Measurements from ENCODE around the gene SPEN. TPM values are rescaled to one million over a fixed set of nuclear protein-coding genes. Genes with fewer than 3 reads are reported as not detected.
"Not testable (repeated sequence)": the region's sequence is repeated elsewhere in the genome, so short reads cannot be mapped to it uniquely, and the experiment has no call there.

The SPEN gene
- total RNA-seq, 1 donor from 2014 or later: 19.2 TPM

DNA sequence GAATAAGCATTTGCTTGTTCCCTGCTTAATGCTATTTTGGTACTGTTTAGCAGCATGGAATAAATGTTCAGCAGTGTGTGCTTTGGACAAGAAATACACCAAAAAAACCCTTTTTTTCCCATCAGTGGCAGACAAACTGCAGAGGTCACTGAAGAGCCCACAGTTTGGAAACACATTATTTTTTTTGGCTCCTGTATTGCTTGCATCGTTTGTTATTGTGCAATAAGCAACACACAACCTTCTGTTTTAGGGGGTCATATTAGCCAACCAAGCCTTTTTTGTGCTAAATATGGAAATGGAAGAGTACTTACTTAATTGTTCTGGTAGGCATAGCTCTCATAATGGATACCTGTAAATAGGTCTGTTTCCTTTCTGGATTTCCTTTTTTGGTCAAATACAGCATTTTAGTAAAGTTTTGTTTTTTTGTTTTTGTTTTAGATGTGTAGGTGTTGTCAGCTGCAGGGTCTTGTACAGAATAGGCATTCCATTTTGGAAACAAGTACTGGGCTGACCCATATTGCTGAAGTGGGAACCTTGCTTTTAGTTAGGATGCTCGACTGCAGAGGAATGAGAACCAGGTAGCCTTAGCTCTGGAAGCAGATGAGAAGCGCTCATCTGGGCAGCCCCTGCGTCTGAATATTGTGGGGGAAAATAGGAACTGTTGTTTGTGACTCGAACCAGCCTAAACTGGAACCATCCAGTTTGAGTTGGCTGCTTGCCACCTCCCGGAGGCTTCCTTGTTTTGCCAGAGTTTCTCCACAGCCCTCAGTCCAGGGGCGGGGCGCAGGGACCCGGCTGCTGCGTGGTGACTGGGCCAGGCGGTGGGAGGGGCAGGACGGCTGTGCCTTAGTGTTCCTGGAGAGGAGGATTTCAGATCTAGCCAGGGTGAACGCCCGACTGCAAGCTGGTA is 38.4 kb downstream of the SPEN start:
- FAIRE-seq: no peak

DNA sequence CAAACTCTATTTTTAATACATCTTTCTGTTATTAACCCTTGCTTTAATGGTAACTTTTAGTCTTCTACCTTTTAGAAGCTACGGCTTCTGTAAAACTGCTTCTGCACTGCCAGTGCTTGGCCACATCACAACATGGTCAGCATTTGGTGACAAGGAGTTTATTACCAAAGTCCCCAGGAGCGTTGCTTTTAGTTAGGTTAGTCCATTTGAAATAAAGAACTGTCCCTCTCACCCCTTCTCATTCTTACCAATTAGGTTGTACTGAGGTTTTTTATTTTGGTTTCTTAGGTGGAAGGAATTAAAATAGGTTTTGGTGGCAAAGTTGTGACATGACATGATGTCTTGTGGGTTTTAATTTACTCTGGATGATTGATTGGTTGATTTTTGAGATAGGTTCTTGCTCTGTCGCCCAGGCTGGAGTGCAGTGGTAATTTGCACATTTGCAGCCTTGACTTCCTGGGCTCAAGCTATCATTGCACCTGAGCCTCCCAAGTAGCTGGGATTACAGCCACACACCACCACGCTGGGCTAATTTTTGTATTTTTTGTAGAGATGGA is 39.2 kb downstream of the SPEN start:
- peaks cover 2% of the 10 kb centered on the region for H3K36me3 ChIP-seq (ENCODE audit: control insufficient read depth, insufficient read depth, low read length)
- TF ChIP-seq CTCF (IDR thresholded peaks at IDR 0.05; ENCODE audit: insufficient read depth, low read length, severe bottlenecking): no peak
- peak overlapping the region; percentile 26 for H3K4me3 ChIP-seq (ENCODE audit: low read depth, low read length)
- H3K27me3 ChIP-seq (ENCODE audit: control insufficient read depth, insufficient read depth, low read length): no peaks in the 10 kb centered on the region
- FAIRE-seq: no peak
- no peak for DNase-seq (ENCODE audit: low read depth)

More for the DNA sequence above, 38.4 kb downstream of the SPEN start:
- peak; percentile 81 for DNase-seq (ENCODE audit: low read depth)
- H3K36me3 ChIP-seq (ENCODE audit: control insufficient read depth, insufficient read depth, low read length): peaks cover 2% of the 10 kb centered on the region
- no peaks in the 10 kb centered on the region for H3K27me3 ChIP-seq (ENCODE audit: control insufficient read depth, insufficient read depth, low read length)
- H3K4me3 ChIP-seq (ENCODE audit: low read depth, low read length): peak overlapping the region; percentile 26
- TF ChIP-seq CTCF (IDR thresholded peaks at IDR 0.05; ENCODE audit: insufficient read depth, low read length, severe bottlenecking): no peak

DNA sequence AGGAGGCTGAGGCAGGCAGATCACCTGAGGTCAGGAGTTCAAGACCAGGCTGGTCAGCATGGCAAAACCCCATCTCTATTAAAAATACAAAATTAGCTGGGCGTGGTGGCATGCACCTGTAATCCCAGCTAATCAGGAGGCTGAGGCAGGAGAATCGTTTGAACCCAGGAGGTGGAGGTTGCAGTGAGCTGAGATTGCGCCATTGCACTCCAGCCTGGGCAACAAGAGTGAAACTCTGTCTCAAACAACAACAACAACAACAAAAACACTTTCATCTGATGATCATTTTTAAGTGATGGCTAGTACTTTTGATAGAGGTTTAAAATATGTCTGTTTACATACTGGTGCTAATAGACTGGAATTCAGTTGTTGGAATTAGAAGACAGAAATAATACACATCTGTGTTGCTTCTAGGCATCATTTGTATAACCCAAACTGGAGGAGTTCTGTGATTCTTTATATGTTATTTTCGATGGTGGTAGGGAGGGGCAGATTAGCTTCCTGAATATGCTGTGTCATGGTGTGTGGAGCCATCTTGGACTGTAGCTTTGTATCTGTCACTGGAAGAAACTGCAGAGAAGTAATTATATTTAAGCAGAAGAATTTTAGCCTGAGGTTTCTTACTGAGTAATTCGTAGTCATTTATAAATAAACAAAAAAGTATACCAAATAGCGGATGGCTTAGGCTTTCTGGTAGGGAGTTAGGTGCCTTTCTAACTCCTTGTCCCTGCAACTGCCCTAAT is 45.5 kb downstream of the SPEN start:
- not testable (repeated sequence) for FAIRE-seq; H3K36me3 ChIP-seq (ENCODE audit: control insufficient read depth, insufficient read depth, low read length); H3K4me3 ChIP-seq (ENCODE audit: low read depth, low read length); H3K27me3 ChIP-seq (ENCODE audit: control insufficient read depth, insufficient read depth, low read length)
- DNase-seq (ENCODE audit: low read depth): peak; percentile 34

DNA sequence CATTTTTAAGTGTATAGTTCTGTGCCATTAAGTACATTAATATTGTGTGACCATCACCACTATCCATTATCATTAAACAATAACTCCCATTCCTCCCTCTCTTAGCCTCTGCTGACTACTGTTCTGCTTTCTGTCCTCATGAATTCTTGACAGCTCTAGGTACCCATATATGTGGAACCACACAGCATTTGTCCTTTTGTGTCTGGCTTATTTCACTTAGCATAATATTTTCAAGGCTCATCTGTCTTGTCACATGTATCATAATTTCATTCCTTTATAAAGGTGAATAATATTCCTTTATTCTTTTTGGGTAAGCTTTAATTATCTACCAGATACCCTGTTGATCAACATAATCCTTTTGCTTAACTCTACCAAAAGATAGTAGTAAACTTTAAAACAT is 47.7 kb downstream of the SPEN start:
- DNase-seq (ENCODE audit: low read depth) (no peak), FAIRE-seq (no peak)
- Histone ChIP-seq H3K27me3 (ENCODE audit: control insufficient read depth, insufficient read depth, low read length) (no peaks in the 10 kb centered on the region), H3K36me3 (ENCODE audit: control insufficient read depth, insufficient read depth, low read length) (no peaks in the 10 kb centered on the region), H3K4me3 (ENCODE audit: low read depth, low read length) (no peak overlapping the region)
- TF ChIP-seq CTCF (IDR thresholded peaks at IDR 0.05; ENCODE audit: insufficient read depth, low read length, severe bottlenecking): no peak

DNA sequence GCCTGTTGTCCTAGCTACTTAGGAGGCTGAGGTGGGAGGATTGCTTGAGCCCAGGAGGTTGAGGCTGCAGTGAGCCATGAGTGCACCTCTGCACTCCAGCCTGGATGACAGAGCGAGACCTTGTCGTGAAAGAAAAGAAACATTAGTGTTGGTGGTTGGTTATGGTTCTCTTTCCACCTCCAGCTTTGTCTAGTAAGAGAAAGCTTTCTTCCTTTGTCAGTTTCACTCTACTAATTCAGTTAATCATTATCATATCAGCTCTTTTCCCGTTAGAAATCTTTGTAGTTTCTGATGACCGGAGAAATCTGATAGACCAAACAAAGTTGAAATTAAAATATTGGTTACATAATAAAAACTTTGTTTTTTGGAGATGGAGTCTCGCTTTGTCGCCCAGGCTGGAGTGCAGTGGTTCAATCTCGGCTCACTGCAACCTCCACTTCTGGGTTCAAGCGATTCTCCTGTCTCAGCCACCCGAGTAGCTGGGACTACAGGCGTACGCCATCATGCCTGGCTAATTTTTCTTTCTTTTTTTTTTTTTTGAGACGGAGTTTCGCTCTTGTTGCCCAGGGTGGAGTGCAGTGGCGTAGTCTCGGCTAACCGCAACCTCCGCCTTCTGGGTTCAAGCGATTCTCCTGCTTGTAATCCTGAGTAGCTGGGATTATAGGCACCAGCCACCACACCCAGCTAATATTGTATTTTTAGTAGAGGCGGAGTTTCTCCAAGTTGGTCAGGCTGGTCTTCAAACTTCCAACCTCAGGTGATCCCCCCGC is 49.5 kb downstream of the SPEN start:
- not testable (repeated sequence) for DNase-seq (ENCODE audit: low read depth); H3K36me3 ChIP-seq (ENCODE audit: control insufficient read depth, insufficient read depth, low read length); H3K4me3 ChIP-seq (ENCODE audit: low read depth, low read length); H3K27me3 ChIP-seq (ENCODE audit: control insufficient read depth, insufficient read depth, low read length); FAIRE-seq

GRCh38 chr1:15899266-15899665 is 51.8 kb downstream of the SPEN start:
- Histone ChIP-seq H3K4me3 (ENCODE audit: low read depth, low read length) (no peak overlapping the region), H3K27me3 (ENCODE audit: control insufficient read depth, insufficient read depth, low read length) (no peaks in the 10 kb centered on the region), H3K36me3 (ENCODE audit: control insufficient read depth, insufficient read depth, low read length) (no peaks in the 10 kb centered on the region)
- DNase-seq (ENCODE audit: low read depth) (no peak), FAIRE-seq (no peak)
- TF ChIP-seq CTCF (IDR thresholded peaks at IDR 0.05; ENCODE audit: insufficient read depth, low read length, severe bottlenecking): no peak

All from bronchial epithelial cell (primary cell).